ENCODE data around the gene CD34.
"Not testable (repeated sequence)": the region's sequence is repeated elsewhere in the genome, so short reads cannot be mapped to it uniquely, and the experiment has no call there.

CD34 gene, protein sequence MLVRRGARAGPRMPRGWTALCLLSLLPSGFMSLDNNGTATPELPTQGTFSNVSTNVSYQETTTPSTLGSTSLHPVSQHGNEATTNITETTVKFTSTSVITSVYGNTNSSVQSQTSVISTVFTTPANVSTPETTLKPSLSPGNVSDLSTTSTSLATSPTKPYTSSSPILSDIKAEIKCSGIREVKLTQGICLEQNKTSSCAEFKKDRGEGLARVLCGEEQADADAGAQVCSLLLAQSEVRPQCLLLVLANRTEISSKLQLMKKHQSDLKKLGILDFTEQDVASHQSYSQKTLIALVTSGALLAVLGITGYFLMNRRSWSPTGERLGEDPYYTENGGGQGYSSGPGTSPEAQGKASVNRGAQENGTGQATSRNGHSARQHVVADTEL

DNA sequence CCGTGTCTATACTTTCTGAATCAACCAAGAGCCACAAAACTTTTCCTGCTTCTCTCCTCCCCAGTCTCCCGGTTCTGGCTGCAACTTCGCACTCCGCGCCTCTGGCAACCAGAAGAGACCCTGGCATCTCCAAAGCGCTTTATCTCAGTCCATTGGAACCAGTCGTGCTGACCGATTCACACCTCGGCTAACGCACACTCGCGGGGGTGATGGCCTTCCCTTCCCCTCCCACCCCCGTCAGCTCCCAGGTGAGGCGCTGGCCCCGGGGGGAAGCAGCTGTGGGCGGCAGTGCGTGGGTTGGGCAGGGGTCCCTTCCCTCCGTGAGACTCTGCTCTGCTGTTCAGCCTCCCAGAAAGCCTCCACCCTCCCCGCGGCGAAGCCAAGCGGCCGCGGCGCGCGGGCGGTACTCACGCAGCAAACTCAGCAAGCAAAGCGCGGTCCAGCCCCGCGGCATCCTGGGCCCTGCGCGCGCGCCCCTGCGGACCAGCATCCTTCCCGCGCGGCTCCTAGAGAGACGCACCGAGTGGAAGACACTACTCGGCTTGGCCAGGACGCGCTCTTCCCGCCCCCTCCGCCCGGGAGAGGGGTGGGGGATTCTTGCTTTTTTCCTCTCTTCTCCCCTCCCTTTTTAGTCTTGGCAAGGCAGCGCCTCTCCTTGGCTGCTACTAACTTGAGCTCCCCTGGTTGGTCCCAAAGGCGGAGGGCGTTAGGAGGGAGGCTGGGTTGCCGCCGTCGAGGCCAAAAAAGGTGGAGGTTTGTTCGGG, at the start of gene CD34:
TSS of gene CD34 (minus strand) at position 535 of the 764 bp plus-strand sequence. CDS start at position 490, 45 bp downstream.
- peak; percentile 33 for DNase-seq

DNA sequence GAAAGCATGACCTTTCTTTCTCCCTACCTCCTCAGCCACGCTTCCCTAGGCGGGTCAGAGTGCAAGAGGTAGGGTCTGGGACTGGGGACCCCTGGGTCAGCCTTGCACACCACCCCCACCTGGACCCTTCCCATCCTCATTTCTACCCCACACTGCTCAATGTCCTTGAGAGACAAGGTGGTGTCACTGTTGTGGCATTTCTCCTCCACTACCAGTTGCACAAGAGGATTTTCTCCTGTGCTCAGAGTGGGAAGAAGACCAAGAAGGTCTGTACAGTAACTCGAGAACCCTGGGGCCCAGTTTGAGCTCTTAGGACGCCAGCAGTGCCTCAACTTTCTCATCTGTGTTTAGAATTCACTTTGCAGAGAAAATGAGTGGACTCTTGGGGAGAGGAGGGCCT, 49.4 kb upstream of the CD34 start:
- no peak for DNase-seq

DNA sequence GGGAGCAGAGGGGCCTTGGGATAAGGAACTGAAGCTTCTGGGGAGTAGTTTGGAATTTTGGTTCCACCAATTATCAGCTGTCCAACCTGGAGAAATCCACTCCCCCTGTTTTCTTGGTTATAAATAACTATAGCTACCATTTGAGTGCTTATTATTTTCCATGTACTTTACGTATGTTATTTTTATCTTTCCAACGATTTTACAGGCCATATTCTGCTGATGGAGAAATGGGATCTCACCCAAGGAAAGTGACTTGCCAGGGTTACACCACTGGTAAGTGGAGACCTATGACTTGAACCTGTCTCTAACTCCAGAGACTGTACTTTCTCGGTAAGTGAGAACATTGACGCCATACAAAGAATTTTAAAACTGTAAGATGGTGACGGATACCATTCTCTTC, 49.0 kb upstream of the CD34 start:
- no peak for DNase-seq

DNA sequence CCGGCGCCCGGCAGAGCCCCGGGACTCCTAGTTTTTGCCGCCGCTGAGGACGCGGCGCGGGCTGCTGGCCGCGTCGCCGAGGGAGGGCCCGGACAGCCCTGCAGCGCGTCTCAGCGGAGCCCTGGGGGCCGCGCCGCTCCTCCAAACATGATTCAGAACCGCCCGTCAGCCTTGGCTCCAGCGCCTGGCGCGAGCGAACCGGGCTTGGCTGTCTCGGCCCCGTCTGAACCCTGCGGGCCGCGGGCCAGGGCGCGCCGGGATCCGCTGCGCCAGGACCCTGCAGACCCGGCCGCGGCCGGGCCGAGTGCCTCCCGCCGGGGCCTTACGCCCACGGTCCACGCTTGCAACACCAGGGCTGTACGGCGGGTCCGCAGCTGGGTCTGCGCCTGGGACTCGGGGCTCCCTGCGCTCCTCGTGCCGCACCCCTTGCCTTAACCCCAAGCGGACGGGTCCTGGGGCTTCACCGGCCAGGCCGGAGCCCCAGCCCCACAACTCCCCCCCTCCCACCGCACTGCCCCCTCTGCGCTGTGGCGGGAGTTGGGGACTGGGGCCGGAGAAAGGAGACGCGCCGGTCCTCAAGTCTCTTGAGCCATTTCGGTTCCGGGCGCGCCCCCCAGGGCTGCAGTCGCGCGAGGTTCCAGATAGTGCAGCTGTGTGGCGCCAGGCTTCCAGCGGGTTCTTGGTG, 48.4 kb upstream of the CD34 start:
- DNase-seq: no peak

DNA sequence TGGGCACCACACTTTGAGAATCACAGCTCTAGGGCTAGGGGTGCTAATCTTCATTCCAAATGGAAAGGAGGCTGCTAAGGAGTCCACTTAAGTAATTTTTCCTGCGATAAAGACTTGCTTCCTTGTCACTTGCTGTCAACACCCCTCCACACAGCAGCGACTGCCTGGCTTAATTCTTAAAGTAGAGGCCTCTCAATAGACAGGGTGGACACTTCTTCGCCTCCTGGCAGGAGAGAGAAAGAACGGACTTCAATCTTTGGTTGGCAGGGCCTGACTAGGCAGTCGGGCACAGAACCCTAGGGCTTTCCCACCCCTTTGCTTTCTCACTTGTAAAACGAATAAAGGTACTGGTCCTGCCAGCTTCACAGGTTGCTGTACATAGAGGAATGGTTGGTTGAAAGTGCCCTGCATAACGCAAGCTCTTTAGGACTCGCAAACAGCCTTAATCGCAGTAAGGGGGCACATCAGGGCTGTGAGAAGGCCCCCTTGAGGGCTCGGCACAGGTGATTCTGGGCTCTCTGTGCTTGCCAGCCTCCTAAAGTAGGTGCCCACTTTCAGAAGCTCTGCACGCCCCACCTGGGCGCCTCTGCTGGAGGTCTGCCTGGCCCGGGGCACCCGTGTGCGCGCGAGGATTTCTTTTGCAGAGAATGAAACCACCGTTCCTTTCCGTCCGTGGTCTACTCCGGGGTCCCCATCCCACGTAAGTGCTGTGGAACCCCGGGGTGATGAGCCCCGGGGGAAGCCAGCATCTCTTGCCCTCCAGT, 47.6 kb upstream of the CD34 start:
- no peak for DNase-seq

DNA sequence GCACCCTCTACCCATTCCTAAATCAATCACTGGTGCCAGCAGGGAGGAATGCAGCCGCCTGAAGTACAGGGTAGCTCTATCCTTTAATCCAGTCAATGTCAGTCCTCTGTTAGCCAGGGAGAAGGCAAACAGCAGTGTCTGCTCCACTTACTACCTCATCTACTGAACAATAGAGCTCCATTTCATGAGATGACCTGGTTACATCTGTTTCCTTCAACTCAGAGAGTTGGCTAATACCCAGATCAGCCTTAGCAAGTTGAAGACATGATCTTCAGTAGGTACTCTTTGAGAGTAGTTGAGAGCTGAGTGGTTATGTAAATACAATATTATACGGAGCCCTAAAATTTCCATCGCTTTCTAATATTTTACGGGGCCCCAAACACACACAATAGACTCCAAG, 46.1 kb upstream of the CD34 start:
- DNase-seq: no peak

DNA sequence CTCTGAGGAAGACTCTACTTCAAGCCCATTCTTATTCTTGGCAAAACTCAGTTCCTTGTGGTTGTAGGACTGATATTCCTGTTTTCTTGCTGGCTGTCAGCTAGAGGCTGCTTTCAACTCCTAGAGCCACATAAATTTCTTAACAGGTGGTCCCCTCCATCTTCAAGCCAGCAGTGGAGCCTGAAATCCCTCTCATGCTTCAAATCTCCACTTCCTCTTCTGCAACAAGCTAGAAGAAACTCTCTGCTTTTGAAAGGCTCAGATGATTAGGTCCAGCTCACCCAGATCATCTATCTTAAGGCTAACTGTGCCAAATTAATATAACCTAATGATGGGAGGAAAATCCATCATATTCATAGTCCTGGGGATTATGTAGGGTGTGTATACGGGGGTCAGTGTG, 43.2 kb upstream of the CD34 start:
- no peak for DNase-seq

DNA sequence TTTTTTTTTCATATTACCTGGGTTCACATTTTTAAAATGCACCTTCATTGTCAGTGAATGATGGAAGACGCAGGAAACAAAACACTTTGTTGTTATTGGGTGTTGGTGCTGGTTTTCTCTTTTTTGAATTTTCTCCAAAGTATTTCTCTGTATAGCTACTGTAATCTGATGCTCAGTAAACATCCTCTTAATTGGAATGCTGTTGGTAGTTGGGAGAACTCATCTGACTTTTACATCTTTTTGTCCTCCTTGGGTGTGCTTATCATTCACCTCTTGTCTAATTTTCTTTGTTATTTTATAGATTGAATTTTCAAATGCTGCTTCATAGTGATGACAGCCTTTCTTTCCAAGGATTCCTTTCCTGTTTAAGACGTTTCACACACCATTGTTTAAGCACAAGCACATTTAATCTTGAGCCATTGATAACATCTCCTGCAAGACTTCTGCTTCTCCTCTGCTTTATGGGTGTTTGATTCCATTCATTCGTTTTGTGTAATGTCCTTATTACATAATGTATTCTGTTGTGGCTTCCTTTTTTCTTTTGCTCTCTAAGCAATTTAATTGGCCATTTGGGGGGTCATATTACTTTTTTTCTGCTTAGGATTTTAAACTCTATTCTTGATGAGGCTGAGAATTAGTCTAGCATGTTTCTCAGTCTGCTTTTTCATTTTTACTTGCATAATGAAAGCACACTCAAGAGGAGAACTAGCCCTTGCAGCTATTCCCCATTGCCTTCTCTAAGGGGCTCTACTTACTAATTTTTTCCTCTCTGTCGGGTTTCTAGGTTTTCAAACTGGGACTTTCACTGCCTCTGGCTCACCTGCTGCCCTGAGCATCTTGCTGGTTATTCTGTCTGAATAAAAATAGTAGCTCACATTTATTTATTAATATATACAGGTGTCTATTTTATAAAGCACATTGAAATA, 42.0 kb upstream of the CD34 start:
- DNase-seq: no peak

DNA sequence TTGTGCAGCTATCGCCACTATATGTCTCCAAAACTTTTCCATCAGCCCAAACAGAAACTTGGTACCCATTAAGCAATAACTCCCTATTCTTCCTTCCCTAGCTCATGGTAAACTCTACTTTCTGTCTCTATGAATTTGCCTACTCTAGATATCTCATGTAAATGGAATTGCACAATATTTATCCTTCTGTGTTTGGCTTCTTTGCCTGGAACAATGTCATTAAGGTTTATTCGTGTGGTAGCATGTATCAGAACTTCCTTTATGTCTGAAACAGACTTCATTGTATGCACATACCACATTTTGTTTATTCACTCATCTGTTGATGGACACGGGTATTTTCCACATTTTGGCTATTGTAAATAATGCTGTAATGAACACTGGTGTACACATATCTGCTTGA, 40.7 kb upstream of the CD34 start:
- DNase-seq: no peak

DNA sequence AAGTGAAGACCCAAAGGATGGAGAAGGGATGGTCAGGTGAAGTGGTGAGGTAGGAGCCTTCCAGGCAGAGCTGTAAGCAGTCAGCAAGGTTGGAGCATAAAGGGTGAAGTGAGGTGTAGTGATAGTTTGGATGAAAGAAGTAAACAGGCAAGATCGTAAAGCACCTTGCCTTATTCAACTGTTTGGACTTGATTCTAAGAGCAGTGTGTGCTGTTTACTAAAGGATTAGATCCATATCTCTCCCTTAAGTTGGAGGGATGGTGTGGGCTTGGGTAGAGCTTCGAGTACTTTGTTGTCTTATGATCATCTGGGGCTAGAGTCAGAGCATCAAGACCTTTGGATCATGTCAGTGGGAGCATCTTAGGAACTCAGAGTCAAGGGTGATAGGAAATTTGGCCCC, 39.8 kb upstream of the CD34 start:
- no peak for DNase-seq

DNA sequence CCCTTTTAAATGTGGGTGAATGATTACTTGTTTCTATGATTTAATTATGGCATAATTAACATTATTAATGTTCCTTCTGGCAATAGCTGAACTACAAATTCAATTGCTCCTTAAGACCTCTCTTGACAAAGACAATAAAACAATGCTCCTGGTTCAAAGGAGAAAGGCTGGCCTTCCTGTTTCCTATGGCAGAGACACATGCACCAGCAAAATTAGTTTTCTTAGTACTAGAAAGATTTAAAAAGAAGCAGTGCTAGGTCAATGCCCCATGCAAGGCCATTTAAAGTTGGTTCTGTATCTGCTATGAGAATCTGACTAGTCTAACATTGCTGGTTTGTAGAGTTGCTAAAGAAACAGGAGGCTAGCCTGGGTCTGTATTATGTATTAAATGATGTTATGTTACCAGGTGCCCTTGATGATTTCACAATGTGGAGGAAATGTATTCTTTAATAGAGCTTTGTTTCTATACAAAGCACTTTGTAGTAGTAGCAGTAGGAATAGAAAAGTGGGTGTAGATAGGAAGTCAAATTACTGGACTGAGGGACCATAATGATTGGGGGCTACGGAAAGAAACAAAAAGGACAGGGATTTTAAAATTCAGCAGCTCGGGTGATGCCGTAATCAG, 38.8 kb upstream of the CD34 start:
- DNase-seq: no peak

DNA sequence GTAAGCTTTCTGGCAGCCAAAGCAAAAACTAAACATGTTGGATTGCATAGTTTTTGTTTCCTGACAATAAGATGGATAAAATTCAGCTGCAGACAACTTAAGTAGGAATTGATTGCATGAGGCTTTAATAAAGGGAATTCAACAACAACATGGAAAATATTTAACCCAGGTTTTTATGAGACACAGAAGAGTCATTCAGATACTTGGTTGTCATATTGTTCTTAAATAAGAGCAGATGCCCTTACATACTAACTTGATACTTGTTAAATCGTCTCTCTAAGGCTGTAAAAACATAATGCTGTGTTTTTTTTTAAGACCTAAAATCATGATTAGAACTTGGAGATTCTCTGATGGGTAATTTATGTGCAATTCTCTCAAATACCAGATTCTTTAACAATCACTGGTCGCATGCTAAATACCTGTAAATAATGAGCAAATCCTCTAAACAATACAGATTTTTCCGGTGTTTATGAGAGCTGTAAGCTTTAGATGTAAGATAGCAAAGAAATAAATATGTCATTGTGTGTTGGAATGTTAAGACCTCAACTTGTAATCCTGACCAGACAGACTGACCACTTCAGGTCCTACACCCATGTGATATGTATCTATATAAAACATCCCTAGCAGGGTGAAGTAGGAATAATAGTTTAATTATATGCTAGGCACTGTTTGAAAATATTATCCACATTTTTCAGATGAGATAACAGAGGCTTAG, 37.8 kb upstream of the CD34 start:
- no peak for DNase-seq

DNA sequence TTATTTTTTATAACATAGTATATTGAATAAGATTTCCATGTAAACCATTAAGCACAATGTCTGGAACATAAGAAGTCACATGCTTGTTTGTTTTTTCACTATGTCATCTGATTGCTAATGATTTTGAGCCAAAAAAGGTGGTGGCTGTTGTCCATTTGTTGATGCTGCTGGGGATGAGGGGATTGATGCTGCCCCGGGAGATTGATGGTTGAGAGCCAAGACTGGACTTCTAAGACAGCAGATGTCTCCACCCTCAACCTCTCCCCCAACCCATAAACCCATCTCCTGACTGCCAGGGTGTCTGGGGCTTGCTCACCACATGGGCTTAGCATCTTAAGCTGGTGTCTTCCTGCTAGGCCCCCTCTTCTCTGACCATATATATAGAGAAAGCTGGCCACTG, 35.8 kb upstream of the CD34 start:
- no peak for DNase-seq

DNA sequence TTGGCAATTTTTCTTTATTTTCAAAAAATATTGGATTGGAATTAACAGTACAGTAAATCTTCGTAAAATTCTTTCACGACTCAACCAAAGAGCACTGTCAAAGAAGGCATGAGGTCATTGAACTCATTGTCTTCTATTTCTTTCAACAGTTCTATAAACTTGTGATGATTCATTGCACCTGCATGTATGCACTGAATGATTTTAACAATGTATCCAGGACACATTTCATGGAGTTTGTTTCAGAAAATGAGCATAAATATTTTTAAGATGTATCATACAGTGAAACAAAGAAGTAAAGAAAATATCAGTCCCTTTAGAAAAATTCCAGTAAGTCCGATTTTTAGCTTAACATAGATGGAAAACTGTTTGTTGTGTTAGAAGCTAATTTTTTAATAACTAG, 33.6 kb upstream of the CD34 start:
- DNase-seq: no peak

DNA sequence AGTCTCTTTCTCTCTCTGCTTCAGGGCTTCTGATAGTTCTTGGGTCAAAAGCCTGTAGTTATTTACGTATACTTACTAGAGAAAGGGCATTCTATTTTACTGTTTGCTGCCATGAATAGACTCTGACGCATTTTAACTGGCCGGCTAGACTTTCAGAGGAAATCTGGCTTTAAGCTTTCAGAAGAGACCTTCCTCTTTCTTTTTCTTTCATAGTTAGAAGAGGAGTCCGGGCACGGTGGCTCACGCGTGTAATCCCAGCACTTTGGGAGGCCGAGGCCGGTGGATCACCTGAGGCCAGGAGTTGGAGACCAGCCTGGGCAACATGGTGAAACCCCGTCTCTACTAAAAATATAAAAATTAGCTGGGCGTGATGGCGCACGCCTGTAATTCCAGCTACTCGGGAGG, 31.4 kb upstream of the CD34 start:
- not testable (repeated sequence) for DNase-seq

DNA sequence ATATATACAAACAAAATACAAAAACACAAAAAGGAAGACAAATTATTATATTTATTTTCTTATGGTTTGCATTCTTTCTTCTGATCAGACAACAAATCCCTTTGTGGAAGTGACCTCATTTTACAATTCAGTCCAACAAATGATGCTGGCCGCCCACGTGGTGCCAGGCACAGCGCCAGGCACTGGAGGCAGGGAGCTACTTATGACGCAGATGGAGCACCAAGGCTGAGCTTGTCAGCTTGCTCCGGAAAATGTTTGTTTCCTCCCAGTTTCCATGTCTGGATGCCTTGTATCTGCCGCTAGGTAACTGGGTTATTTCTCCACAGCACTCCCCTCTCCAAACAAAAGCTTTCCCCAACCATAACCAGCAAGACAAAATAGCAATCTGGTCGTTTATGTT, 30.7 kb upstream of the CD34 start:
- DNase-seq: no peak

DNA sequence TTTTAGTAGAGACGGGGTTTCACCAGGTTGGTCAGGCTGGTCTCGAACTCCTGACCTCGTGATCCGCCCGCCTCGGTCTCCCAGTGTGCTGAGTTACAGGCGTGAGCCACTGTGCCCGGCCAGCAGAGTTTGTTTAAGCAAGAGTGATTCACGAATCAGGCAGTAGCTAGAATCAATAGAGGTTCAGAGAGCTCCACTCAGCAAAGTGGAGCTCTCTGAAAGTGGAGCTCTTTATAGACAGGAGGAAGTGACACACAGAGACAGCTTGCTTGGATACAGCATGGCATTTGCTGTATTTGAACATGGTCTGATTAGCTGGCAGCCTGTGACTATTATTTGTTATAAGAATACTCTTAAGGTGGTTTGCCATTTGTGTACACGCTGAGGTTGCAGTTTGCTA, 27.1 kb upstream of the CD34 start:
- peak; percentile 1 for DNase-seq

DNA sequence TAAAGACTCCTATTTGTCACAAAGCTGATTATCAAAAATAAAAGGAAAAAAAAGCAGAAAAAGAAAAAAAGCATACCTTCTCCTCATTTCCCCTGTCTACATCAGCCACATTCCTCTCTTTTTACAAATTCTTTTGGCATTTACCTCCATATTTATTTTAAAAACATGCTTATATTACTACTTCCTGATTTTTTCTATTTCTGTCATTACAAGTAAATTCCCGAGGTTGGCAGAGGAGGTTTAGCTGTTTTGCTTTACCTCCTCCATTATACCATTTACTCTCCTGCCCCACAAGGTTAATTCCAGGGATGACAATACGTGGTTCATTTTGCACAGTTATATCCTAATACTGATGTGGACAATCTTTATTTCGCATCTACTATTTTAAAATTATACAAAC, 26.3 kb upstream of the CD34 start:
- no peak for DNase-seq

DNA sequence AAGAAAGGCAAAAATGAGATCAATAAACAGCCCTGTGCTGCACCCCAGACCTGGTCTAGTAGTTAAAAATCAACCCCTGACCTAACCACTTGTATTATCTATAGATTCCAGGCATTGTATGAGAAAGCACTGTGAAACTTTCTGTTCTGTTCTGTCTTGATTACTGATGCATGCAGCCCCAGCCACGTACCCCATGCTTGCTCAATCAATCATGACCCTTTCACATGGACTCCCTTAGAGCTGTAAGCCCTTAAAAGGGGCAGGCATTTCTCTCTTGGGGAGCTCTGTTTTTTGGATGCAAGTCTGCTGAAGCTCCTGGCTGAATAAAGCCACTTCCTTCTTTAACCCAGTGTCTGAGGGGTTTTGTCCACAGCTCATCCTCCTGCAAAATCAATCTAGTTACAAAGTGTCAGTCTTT, 24.2 kb upstream of the CD34 start:
- no peak for DNase-seq

DNA sequence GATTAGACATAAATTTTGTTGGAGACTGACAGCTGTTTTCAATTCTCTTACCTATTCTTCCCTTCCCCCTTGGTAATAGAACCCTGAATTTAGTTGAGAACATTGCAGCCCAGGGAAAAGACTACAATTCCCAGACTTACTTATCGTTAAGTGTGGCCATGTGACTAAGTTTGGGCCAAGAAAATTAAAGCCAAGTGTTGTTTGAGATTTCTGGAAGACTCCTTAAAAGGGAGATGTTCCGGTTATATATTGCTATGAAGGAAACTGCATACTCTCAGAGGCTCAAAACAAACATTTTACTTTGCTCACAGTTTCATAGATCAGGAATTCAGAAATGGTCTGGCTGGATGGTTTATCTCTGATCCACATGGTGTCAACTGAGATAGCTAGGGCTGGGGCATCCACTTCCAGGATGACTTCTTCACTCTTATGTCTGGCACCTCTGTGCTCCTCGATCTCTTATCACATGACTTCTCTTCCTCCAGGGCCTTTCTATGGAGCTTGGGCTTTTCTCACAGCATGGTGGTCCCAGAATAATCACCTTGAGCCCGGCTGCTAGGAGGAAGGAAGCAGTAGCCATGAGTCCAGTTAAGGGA, 22.4 kb upstream of the CD34 start:
- no peak for DNase-seq

All from NCI-H345 (cell line).